ENCODE results near the gene IDE. TPM values are rescaled to one million over a fixed set of nuclear protein-coding genes. Genes with fewer than 3 reads are reported as not detected.

Gene IDE
- total RNA-seq, 4 donors from 2014 or later, result 38.8 to 95.2 (median 46.7) TPM

DNA sequence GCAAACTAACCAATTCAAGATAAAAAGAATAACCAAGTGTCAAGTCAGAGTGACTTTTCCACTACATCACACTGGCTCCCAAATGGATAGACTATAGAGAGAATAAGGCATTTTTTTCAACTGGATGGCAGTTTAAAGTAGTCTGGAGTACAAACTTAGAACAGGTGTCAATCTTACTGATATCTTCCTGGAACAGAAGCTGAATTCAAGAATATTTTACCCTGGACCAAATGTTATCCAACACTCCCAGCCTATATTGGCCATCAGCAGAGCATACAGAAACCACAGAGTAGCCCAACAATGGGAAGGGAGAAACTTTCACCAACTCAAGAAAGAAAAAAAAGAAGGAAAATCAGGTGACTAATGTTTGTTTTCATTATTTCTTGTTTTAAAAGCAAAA lies 11.5 kb downstream of the IDE start:
- Histone ChIP-seq H3K27ac (no peak overlapping the region), H3K27me3 (no peaks in the 10 kb centered on the region), H3K4me3 (replicated peaks in 1 of 3) (no peak overlapping the region), H3K4me1 (no peaks in the 10 kb centered on the region), H3K9me3 (no peaks in the 10 kb centered on the region), H3K36me3 (no peaks in the 10 kb centered on the region)
- DNase-seq, result no peak
- TF ChIP-seq, protein P1, sequence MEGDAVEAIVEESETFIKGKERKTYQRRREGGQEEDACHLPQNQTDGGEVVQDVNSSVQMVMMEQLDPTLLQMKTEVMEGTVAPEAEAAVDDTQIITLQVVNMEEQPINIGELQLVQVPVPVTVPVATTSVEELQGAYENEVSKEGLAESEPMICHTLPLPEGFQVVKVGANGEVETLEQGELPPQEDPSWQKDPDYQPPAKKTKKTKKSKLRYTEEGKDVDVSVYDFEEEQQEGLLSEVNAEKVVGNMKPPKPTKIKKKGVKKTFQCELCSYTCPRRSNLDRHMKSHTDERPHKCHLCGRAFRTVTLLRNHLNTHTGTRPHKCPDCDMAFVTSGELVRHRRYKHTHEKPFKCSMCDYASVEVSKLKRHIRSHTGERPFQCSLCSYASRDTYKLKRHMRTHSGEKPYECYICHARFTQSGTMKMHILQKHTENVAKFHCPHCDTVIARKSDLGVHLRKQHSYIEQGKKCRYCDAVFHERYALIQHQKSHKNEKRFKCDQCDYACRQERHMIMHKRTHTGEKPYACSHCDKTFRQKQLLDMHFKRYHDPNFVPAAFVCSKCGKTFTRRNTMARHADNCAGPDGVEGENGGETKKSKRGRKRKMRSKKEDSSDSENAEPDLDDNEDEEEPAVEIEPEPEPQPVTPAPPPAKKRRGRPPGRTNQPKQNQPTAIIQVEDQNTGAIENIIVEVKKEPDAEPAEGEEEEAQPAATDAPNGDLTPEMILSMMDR (IDR thresholded peaks at IDR 0.05), result no peak
- no peak for TF ChIP-seq POLR2A (IDR thresholded peaks at IDR 0.05)
- intact Hi-C loops (cut with DNase I), result no loop called here

DNA sequence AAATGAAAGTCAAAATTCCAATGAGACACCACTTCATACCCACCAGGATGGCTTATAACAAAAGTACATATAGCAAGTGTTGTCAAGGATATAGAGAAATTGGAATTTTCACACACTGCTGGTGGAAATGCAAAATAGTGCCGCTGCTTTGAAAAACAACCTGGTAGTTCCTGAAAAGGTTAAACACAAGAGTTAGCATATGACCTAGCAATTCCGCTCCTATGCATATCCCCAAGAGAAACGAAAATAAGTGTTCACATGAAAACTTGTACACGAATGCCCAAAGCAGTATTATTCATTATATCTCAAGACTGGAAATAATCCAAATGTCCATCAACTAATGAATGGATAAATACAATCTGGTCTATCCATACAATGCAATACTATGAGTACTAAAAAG lies 14.8 kb downstream of the IDE start:
- no peak for DNase-seq
- H3K27ac ChIP-seq, result no peak overlapping the region
- intact Hi-C loops (cut with DNase I), result no loop called here
- no peak for TF ChIP-seq POLR2A (IDR thresholded peaks at IDR 0.05)
- TF ChIP-seq, protein P1 (IDR thresholded peaks at IDR 0.05), result no peak
- H3K9me3 ChIP-seq, result no peaks in the 10 kb centered on the region
- 98% methylated on average over 4 of the region's 4 CpGs for WGBS, 2 donors
- H3K4me1 ChIP-seq, result no peaks in the 10 kb centered on the region
- H3K27me3 ChIP-seq, result no peaks in the 10 kb centered on the region
- no peak overlapping the region for H3K4me3 ChIP-seq (replicated peaks in 1 of 3)
- peaks cover 0 to 9% of the 10 kb centered on the region in 2 donors for H3K36me3 ChIP-seq

DNA sequence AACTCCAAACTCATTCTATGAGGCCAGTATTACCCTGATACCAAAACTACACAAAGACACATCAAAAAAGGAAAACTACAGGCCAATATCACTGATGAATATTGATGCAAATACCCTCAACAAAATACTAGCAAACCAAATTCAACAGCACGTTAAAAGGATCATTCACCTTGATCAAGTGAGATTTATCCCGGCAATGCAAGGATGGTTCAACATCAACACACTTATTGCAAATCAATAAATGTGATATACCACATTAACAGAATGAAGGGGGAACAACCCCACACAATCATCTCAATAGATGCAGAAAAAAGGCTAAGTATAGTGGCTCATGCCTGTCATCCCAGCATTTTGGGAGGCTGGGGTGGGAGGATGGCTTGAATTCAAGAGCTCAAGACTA lies 19.9 kb downstream of the IDE start:
- Histone ChIP-seq H3K27me3 (no peaks in the 10 kb centered on the region), H3K27ac (no peak overlapping the region), H3K4me3 (replicated peaks in 1 of 3) (no peak overlapping the region), H3K4me1 (no peaks in the 10 kb centered on the region), H3K9me3 (no peaks in the 10 kb centered on the region), H3K36me3 (peaks cover 0 to 12% of the 10 kb centered on the region in 2 donors)
- TF ChIP-seq, protein P1 (IDR thresholded peaks at IDR 0.05), result no peak
- no peak for TF ChIP-seq POLR2A (IDR thresholded peaks at IDR 0.05)
- intact Hi-C loops (cut with DNase I), result no loop called here
- no peak for DNase-seq
- 97 to 98% methylated on average over 2 of the region's 2 CpGs for WGBS, 2 donors

DNA sequence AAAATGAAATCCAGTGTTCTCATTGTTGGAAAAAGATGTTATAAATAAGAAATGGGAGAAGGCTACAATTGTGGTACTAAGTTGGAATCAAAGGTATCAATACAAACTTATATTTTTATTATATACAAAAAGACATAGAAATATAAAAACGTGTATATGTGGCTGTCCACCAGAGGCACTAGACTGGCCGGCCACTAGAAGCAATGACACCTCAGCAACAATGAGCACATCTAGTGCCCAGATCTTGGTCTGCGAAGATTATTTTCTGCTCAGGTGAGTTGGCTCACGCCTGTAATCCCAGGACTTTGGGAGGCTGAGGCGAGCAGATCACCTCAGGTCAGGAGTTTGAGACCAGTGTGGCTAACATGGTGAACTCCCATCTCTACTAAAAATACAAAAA lies 21.6 kb downstream of the IDE start:
- WGBS, 2 donors, result 91 to 93% methylated on average over 5 of the region's 5 CpGs

DNA sequence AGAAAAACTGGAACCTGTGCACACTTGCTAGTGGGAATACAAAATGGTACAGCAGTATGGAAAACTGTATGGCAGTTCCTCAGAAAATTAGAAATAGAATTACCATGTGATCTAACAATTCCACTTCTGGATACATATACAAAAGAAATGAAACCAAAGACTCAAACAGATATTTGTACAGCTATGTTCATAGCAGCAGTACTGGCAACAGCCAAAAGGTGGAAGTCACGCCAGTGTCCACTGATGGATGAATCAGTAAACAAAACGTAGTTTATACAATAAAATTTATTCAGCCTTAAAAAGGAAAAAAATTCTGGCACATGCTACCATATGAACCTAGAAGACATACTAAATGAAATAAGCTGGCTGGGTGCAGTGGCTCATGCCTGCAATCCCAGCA lies 23.0 kb downstream of the IDE start:
- 90 to 94% methylated on average over 2 of the region's 2 CpGs for whole genome bisulfite sequencing, 2 donors
- TF ChIP-seq, protein P1 (IDR thresholded peaks at IDR 0.05), result peak in 1 of 6 experiments; percentile 23
- no peak for TF ChIP-seq POLR2A (IDR thresholded peaks at IDR 0.05)
- Histone ChIP-seq H3K9me3 (no peaks in the 10 kb centered on the region), H3K4me3 (replicated peaks in 1 of 3) (no peak overlapping the region), H3K27ac (no peak overlapping the region), H3K4me1 (no peaks in the 10 kb centered on the region), H3K36me3 (peaks cover 0 to 12% of the 10 kb centered on the region in 2 donors), H3K27me3 (no peaks in the 10 kb centered on the region)
- intact Hi-C loops (cut with DNase I), result no loop called here
- no peak for DNase-seq

More for the DNA sequence above, 21.6 kb downstream of the IDE start:
- Histone ChIP-seq H3K4me3 (replicated peaks in 1 of 3) (no peak overlapping the region), H3K4me1 (no peaks in the 10 kb centered on the region), H3K27ac (no peak overlapping the region), H3K36me3 (peaks cover 0 to 12% of the 10 kb centered on the region in 2 donors), H3K27me3 (no peaks in the 10 kb centered on the region), H3K9me3 (no peaks in the 10 kb centered on the region)
- DNase-seq, result no peak
- intact Hi-C loops (cut with DNase I), result no loop called here
- TF ChIP-seq, protein P1 (IDR thresholded peaks at IDR 0.05), result no peak
- no peak for TF ChIP-seq POLR2A (IDR thresholded peaks at IDR 0.05)
